ENCODE results near the gene KCNK17.
"Not testable (repeated sequence)": the region's sequence is repeated elsewhere in the genome, so short reads cannot be mapped to it uniquely, and the experiment has no call there.

KCNK17 gene

DNA sequence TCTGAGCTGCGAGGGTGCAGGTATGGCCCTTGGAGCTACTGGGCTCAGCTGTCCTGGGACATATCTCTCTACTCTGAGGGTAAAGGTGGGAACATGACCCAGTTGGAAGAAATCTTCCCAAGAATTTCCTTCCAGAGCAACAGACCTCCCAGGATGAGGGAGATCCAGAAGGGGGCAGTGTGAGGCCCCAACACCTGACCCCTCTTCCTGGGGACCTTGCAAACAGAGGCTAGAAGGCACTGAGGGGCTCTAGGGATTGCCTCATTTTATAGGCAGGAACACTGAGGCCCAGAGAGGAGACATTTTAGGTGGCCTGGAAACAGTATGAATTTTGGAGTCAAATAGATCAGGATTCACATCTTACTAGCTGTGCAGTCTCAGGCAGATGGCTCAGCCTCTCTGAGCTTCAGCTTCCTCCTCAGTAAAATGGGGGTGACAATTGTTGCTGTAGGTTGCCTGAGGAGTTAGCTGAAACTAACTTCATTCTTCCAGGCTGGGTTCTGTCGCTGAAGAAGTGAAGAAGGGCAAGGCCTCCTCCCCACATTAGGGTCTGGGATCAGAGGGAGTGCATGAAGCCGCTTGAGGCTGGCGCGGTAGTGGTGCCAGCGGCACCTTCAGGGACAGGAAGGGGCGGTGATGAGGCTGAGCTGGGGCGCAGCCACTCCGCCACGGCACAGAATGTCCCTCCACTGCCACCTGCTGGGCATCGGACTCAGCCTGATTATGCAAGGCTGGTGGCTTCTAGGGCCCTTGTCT lies 11.4 kb downstream of the KCNK17 start:
- DNase-seq (ENCODE audit: low read depth, low spot score): peak; percentile 75

DNA sequence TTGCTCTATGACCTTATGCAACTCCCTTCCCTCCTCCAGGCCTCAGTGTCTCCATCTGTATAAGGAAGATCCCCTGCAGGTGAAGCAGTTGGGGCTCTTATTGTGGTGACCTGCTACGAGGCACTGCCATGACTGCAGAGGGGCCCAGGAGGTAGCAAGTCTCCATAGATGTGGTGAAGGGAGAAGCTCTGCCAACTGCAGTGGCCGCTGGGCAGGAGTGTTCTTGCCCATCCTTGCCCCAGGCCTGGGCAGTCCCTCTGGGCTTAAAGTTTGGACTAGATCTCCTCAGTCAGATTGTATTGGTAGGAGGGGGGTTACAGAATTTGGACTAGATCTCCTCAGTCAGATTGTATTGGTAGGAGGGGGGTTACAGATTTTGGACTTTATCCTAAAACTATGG lies 12.2 kb downstream of the KCNK17 start:
- DNase-seq (ENCODE audit: low read depth, low spot score): no peak

DNA sequence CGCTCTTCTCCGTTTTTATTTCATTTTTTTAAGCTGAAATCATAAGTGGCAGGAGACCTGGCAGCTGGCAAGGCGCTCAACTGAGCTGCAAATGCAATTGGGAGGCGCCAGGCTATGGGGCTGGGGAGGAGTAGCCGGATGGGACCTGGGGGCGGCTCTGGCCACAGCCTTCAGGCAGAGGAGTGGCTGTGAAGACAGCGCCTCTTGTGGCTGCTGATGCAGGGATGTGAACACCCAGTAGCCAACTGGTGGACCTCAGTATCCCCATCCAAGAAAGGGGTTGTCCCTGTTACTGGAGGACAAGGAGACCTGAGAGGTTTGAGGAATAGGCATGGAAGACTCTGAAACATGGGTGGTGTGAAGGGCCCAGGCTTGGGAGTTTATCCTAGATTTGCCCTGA lies 12.6 kb downstream of the KCNK17 start:
- peak; percentile 57 for DNase-seq (ENCODE audit: low read depth, low spot score)

DNA sequence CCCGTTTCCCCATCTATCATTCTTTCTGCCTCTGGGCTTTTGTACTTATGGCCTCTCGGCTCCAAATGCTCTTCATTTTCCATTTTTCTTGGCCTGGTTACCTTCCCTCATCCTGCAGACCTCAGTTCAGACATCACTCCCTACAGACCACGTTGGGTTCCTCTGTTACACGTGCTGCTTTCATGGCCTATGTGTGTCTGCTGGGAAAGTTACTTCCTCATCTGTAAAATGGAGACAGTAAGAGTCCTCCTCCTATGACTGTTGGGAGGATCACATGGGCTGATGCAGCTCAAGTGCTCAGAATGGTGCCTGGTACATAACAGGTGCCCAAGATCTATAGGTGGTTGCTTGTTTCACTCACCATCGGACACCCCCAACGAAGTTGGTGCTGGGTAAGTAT lies 13.5 kb downstream of the KCNK17 start:
- no peak for DNase-seq (ENCODE audit: low read depth, low spot score)

DNA sequence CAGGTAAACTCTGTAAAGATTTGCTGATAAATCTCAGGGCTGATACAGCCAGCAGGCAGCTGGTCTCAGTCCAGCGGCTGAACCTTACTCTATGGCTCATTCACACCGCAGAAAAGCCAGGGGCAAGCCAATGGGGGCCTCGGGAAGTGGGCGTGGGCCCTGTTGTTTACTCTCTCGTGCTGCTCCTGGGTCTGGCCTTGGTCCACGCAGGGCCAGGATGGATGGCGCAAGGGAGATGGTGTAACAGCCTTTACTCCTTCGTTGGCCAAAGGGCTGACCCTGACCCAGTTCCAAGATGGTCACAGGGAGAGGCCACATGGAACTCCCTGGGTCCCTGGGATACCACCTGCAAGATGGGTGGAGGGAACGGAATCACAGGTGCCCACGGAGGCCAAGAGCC lies 16.2 kb downstream of the KCNK17 start:
- no peak for DNase-seq (ENCODE audit: low read depth, low spot score)

DNA sequence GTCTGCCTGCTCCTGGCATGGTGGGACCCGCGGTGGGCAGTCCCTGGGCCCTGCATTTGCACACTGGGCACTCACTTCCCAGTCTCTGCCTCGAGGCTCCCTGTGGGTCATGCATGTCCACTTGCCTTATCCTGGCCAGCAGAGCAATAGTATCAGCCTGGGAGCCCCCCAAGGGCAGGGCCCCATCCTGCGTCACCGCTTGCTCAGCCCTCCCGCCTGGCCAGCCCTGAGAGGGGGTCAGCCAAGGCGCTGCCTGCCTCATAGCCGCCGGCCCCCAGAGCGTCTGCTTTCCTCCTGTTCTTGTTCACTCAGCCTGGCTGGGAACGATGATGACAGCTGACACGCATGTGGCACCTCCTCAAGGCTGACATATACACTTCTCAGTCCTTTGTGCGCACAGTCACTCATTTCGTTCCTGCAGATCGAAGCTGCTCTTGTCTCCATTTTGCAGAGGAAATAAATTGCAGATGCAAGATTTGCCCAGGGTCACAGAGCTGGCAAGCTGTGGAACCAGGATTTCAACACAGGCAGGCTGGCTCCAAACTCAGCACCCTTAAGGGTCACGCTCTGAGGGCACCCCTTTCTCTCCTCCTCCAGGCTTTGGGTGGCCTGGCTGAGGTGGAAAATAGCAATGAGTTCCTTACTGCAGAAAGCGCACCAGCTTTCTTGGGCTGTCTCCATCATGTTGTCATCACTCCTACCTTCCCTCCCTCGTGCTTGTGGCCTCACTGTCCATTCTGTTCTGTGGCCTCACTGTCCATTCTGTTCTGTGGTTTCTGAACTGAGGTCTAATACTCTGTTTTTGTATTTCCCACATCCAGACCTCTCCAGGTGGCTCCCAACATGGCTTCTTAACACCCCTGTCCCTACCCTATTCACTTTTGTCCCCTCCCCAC lies 17.2 kb downstream of the KCNK17 start:
- DNase-seq (ENCODE audit: low read depth, low spot score): no peak

DNA sequence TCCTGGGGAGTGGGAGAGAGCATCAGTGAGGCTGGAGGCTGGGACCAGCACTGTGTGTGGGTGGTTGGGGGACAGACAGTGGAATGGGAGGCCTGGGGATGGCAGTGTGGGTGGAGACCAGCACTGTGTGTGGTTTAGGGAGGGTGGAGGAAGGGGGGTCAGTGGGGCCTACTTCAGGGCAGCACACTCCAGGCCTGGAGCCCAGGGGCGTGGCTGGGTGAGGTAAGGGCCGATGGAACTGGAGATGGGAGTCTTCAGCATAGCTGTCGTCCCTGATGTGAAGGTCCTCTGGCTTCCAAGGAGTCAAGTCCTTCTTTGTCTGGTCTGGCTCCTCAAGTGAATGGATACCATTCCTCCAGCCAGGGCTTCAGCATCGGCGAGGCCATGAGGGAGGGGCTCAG lies 18.6 kb downstream of the KCNK17 start:
- no peak for DNase-seq (ENCODE audit: low read depth, low spot score)

DNA sequence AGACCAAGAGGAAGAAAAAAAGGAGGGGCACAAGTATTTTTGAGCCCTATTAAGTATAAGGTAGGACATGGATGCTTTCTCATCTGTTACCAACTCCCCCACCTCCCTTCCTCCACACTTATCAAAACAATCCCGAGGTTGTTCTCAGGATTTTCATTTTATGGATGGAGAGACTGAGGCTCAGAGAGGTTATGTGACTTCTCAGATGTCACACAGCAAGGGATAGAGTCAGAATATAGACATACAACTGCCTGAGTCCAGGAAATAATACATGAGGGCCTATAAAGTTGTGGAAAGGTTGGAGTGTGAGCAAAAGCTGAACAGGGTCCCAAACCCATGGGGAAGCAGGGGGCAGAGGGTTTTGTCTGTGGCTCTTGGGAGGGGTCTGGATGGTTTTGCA lies 19.3 kb downstream of the KCNK17 start:
- DNase-seq (ENCODE audit: low read depth, low spot score): no peak

DNA sequence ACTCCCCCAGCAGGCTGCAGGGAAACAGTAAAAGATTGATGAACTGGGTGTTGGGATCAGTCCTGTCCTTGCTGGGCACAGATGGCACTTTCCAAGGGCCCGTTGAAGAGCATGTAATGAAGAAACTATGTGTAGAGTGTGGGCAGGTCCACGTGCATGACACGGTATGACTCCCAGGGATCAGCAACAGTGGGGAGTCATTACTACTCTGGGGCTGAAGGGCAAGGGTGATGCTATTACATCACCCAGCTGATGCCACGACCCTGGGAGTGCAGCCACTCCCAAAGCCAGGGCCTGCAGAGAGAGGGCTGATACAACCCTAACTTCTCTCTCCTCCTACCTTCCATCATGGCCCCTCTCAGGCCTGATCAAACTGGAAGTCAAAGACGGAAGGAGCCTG lies 20.1 kb downstream of the KCNK17 start:
- DNase-seq (ENCODE audit: low read depth, low spot score): no peak

DNA sequence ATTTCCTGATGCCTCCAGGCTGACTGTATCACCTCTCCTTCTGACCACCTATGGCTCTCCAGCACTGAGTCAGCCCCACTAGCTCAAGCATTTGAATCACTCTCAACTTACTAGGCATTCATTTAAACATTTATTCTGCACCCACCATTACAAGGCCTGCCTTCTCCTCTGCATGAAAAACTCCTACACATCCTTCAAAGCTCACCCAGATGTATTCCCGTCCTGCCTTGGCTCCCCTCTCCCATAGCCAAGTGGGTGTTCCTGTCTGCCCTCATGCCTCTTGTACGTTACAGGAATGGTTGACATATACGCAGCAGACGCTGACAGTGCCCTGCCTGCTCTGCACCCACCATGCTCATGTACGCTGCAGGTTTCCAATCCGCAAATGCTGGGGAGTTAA lies 21.6 kb downstream of the KCNK17 start:
- DNase-seq (ENCODE audit: low read depth, low spot score): no peak

DNA sequence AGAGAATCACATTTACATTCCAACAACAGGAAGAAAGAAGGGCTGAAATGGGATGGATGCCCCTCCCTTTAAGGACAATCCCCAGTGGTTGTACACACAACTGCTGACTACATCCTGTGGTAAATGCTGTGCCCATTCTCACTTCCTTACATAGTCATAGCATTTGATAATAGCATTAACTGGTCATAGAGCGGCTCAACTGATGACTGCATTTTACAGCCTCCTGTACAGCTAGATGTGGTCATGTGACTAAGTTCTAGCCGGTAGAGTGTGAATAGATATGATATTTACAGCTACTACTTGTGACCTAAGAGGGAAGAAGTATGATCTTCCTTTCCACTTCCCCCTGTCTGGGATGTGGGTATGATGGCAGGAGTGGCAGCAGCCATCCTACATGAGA lies 24.7 kb downstream of the KCNK17 start:
- no peak for DNase-seq (ENCODE audit: low read depth, low spot score)

DNA sequence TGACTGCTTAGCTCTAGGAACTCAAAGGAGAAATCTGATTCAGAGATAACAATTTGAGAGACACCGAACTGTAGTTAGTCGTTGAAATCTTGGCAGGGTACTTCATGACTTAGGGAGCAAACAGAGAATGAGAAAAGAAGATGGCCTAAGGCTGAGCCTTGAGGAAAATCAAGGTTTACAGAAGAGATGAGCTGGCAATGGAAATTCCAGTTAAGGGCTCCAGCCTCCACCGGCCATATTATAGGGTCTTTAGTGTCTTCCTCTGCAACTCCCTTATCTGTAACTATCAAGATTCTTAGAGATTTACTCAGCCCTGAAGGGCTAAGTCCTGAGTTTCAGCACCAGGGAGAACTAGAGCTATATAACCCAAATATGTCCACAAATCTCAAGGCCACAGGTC lies 26.6 kb downstream of the KCNK17 start:
- no peak for DNase-seq (ENCODE audit: low read depth, low spot score)

DNA sequence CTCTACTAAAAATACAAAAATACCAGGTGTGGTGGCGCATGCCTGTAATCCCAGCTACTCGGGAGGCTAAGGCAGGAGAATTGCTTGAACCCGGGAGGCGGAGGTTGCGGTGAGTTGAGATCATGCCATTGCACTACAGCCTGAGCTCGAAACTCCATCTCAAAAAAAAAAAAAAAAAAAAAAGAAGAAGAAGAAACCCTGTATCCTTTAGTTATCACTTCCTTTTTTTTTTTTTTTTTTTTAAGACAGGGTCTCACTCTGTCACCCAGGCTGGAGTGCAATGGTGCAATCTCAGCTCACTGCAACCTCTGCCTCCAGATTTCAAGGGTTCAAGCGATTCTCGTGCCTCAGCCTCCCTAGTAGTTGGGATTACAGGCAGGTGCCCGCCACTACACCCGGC lies 27.6 kb downstream of the KCNK17 start:
- not testable (repeated sequence) for DNase-seq (ENCODE audit: low read depth, low spot score)

DNA sequence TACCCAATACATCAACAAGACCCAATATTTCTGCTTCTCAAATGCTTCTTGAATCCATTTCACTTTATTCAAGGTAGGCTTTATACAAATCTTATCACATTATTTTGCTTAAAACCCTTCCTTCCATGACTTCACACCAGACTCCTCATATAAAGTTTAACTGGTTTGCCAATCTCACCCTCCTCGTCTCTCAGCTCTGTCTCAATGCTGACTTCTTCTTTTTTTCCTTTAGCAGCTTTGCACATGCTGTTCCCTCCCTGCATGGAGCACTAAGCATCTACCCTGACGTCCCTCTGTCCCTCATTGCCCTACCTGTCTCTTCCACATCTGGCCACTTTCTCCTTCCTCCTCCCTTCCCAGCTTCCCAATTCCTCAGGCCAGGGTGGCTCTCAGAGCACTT lies 31.4 kb downstream of the KCNK17 start:
- no peak for DNase-seq (ENCODE audit: low read depth, low spot score)

DNA sequence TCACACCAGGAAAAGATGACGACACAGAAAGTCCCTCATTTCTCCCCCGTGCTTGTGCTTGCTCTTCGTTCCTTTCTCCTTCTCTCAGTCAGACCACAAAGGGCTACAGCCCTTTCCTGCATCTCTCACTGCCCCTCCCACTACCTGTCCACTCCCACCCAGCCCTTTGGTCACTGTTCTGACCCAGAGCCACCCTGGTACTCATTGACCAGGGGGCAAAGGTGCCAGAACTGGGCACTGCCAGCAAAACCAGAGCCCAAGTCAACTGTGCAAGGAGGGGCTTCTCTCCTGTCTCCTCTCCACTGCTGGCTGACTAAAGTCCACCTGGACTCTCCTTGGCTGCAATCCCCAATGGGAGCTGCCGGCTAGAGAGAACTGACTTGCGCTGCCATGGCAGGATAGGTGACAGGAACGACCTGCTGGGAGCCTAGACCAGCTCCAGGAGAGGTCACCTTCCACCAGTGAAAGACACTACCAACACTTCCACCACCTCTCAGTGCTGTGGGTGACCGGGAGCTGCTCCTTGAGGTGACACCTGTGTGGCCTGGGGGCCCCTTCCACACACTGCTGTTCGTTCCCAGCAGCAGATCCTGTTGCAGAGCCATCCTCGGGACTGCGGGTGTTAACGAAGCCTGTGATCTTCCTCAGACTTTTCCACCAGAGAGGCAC lies 32.8 kb downstream of the KCNK17 start:
- no peak for DNase-seq (ENCODE audit: low read depth, low spot score)

DNA sequence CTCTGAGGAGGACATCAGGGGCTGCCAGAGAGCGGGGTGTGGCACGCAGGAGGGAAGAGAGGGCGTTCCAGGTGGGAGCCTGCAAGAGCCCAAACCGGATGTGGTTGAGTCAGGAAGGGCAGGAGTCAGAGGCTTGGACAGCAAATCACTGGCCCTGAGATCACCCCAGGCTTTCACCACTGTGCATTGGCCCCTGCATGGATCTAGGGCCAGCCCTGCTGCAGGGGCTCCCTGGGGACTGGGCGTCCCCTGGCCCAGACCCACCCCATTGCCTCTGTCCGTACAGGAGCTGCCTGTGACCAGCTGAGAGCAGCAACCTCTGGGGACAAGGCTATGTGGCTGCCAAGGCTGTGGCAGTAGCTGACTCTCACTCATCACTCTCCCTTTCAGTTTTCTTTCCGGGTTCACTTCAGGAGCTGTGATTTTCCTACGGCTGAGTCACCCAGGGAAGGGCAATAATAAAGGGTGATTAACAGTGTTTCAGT lies 33.9 kb downstream of the KCNK17 start:
- DNase-seq (ENCODE audit: low read depth, low spot score): no peak

DNA sequence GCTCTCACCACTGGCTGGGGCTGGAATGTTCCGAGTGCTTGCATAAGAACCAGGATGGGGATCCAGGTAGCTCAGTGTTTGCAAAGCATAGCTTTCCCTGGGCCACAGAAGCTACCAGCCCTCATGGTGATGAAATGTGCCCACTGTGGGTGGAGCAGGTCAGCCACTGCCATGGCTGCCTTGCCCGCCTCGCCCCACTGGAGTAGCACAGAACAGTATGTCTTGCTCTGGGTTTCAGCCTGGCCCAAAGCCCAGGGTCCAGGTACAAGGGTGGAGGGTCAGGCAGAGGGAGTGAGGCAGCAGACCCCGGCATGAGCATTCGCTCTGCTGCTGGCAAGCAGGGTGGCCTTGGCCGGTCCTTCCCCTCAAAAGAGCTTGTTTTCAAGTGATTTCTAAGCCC lies 34.7 kb downstream of the KCNK17 start:
- DNase-seq (ENCODE audit: low read depth, low spot score): no peak

DNA sequence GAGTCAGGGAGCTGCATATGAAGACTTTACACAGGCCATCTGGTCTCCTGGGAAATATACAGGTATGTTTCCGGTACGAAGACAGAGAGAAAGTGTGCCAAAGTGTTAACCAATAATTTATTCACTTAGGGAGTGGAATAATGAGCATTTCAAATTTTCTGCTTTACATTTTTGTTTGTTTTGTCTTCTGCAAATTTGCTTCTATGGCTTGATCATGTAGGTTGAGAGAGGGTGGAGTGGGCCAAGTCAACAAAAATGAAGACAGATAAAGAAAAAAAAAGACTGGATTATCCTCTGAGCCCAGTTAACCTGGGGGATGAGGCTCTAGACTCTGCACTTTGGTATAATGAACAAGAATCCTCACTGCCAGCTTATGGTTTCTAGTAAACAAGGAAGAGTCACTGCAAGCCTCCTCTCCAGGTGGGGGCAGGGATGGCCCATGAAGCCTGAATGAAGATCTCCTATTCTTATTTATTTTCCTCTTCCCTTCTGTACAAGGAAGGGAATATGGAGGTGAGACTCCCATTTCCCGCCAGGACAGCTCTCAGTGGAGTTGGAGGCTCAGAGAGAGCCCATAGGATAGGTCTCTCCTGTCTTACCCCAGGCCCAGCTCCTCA lies 37.7 kb downstream of the KCNK17 start:
- DNase-seq (ENCODE audit: low read depth, low spot score): no peak

DNA sequence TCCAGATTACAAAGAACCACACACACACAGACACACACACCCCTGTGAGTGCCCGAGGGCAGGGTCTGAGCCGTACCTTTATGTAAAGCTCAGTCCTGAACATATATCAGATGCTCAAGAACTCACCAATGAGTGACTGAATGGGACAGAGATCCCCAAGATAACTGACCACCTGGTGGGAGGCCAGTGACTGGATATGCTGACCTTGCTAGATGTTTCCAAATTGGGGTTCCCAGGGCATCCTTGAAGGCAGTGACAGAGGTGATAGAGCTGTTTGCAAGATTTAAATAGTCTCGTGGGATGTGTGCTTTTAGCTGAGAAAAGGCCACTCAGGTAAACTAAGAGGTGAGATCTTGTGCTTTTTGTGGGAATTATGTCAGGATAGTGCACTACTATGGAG lies 39.3 kb downstream of the KCNK17 start:
- no peak for DNase-seq (ENCODE audit: low read depth, low spot score)

DNA sequence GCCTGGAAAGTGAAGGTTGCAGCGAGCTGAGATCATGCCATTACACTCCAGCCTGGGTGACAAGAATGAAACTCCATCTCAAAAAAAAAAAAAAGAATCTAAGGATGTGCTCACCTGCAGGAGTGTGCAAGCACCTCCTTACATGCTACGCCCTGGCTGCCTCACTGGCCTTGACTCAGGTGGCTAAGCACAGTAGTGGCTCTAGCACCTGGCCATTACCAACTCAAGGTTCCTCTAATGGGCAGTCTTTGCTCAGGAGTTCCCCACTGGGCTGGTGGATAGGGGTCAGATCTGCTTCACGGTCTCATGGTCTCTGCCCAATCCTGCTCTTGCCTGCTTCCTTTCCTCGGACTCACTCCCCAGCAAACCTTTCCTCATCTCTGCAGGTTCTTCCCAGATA lies 39.7 kb downstream of the KCNK17 start:
- DNase-seq (ENCODE audit: low read depth, low spot score): no peak

DNA sequence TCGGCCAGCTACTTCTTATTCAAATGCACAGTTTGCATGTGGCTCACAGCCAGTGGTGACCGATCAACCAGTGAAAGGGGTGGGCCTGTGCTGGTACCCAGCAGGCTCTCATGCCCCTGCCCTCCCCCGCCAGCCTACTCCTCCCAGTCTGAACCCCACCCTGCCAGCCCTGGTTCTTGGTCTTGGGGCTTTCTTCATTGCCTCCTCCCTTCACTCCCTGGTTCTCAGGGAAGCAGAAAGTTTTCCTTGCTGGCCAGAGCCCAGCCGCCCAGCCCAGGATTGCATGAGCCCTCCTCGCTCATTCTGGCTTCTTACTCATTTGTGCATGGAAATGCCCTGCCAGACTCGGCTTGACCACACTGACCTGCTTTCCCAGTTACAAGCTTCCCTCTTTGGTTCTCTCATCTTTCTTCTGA lies 40.8 kb downstream of the KCNK17 start:
- DNase-seq (ENCODE audit: low read depth, low spot score): no peak

DNA sequence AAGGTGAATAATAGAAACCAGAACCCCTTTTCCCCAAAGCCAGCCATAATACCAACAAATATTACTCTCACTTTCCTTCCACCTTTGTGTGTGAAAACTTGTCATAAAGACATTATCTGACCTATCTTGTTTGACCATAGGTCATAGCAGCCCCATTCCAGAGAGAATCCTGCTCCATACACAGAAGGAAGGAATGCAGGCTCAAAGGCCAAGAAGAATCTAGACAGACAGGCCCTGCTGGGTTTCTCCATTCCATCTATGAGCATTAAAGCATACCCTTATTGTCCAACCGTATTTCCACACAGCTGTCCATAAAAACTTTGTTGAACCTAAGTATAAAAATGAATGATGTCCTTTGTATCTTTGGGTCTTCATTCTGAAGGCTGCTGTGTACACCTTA lies 44.3 kb downstream of the KCNK17 start:
- DNase-seq (ENCODE audit: low read depth, low spot score): no peak

Data from iPS DF 19.7 (cell line).